AG10803 (cell line): Measurements from ENCODE around the gene SERPINA1.
A peak's percentile ranks its signal among the peaks of the same experiment; 100 is the strongest.
"Not testable (repeated sequence)": the region's sequence is repeated elsewhere in the genome, so short reads cannot be mapped to it uniquely, and the experiment has no call there.

Source experiments
- DNase-seq: peaks from one replicate; pipeline ENCODE4 v3.0.0; 2010; ENCODE audit warnings: low read depth
- H3K4me3 ChIP-seq: 2 replicates; pipeline ENCODE4 v1.5.1; 2011; ENCODE audit warnings: mild to moderate bottlenecking, low read length, control low read depth
- CTCF ChIP-seq: conservative IDR thresholded peaks from 2 replicates; pipeline ENCODE4 v1.5.1; 2011; ENCODE audit warnings: mild to moderate bottlenecking, low read length, control low read depth, inconsistent platforms

The SERPINA1 gene

GRCh38 chr14:94388384-94389103, at the start of gene SERPINA1:
TSS of gene SERPINA1 (minus strand) at chr14:94388602. CDS start at chr14:94383237, 5,365 bp downstream.
- no peak for DNase-seq
- H3K4me3 ChIP-seq, result no peak within 1 kb of the TSS
- TF ChIP-seq CTCF, result no peak

DNA sequence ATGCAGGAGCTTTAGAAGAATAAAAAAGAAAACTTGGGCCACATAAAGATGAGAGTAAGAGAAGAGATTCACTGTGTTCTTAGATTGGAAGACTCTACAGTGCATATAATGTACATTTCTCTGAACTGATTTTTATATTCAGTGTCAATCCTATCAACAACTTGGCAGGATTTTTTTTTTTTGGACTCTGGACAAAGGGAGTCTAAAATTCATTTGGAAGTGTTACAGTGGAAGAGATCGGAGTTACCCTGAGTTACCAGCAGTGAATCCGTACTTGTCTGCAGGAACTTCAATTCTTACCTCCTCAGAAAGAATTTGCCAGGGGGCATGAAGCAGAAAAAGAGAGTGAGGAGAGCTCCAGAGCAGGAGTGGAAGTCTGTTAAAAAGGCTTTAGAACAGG, 40.2 kb upstream of the SERPINA1 start:
- no peak for DNase-seq
- H3K4me3 ChIP-seq, result no peak overlapping the region
- no peak for TF ChIP-seq CTCF

DNA sequence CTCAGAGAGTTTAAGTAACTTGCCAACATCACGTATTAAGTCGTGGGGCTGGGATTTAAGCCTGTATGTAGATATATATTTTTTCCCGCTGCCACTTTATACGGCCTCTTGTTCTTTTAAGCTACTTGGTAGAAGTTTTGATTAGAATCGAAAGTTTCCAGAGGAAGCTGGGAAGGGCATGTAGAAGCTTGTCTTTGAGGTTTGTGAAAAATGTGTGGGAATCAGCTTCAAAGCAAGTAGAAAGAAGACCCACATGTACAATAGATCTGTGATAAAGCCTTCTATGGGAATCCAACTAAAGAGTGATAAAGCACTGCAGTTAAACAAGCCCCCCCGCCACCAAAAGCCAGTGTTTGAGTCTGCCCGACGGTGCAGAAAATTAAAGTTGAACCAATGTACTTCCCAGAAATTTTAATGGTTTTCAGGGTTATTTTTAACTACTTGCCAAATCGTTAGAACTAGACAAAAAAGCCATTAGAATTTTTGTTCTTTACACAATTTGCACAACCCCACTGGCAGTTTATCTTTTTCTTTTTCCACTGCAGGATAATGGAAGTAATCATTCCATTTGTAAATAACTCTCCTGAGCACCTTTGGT, 38.7 kb upstream of the SERPINA1 start:
- no peak for DNase-seq
- no peak for TF ChIP-seq CTCF
- H3K4me3 ChIP-seq, result no peak overlapping the region

- H3K4me3 ChIP-seq, result no peak overlapping the region
- TF ChIP-seq CTCF, result no peak
- no peak for DNase-seq
Measured at GRCh38 chr14:94426526-94426925, 38.1 kb upstream of the SERPINA1 start.

GRCh38 chr14:94424371-94424770, 36.0 kb upstream of the SERPINA1 start:
- DNase-seq, result no peak
- H3K4me3 ChIP-seq, result no peak overlapping the region
- no peak for TF ChIP-seq CTCF

- H3K4me3 ChIP-seq, result peak overlapping the region; percentile 10; the same call in 1 of the 2 replicates
- peak; percentile 68 for DNase-seq
- peak; percentile 71 for TF ChIP-seq CTCF
Measured at GRCh38 chr14:94423453-94424056, 35.2 kb upstream of the SERPINA1 start.

- TF ChIP-seq CTCF, result no peak
- no peak for DNase-seq
Measured at GRCh38 chr14:94421316-94421715, 32.9 kb upstream of the SERPINA1 start.

DNA sequence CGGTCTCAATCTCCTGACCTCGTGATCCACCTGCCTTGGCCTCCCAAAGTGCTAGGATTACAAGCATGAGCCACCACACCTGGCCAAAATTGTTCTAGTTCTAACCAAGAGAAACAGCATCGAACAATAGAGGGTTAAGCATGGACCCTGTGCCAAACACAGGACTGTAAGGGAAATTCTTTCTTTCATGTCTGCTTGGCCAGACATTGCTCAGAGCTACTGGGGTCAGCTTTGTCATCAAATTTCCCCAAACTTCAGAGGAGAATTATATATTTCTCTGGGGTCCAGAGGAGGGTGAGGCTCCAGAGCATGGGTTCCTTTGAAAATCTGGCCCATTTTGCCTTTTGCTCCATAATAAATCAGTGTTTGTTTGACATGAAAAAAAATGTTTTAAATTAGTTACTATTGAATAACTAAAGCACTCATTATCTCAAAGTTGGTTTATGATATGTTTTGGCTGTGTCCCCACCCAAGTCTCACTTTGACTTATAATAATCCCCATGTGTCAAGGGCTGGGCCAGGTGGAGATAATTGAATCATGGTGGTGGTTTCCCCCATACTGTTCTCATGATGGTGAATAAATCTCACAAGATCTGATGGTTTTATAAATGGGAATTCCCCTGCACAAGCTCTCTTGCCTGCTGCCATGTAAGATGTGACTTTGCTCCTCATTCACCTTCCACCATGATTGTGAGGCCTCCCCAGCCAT, 29.2 kb upstream of the SERPINA1 start:
- DNase-seq, H3K4me3 ChIP-seq: not testable (repeated sequence)

More at GRCh38 chr14:94421316-94421715, 32.9 kb upstream of the SERPINA1 start:
- no peak overlapping the region for H3K4me3 ChIP-seq
